Measurements from ENCODE around the gene VPS13A.
A peak's percentile ranks its signal among the peaks of the same experiment; 100 is the strongest.

- TF ChIP-seq CTCF (IDR thresholded peaks at IDR 0.05) = peak; percentile 67 to 92
- no peak for TF ChIP-seq POLR2AphosphoS5 (IDR thresholded peaks at IDR 0.05)
- no peak for TF ChIP-seq POLR2A (IDR thresholded peaks at IDR 0.05)
- TF ChIP-seq EP300 (IDR thresholded peaks at IDR 0.05) = no peak
These were observed 279.6 kb downstream of the VPS13A start for GRCh38 chr9:77456829-77457437.
